AG09309 (cell line): ENCODE measurements around the gene CTDSPL.

ENCODE experiments used
- DNase-seq: peaks from one replicate; pipeline ENCODE4 v3.0.0-alpha.2; 2010; ENCODE audit warnings: low read depth
- H3K4me3 ChIP-seq: 2 replicates; pipeline ENCODE4 v1.5.1; 2011; ENCODE audit warnings: mild to moderate bottlenecking, low read depth, low read length, moderate library complexity; ENCODE audit not compliant: control insufficient read depth
- CTCF ChIP-seq: IDR thresholded peaks from 2 replicates; pipeline ENCODE4 v1.5.1; 2011; ENCODE audit warnings: mild to moderate bottlenecking, low read depth, low read length, inconsistent platforms; ENCODE audit not compliant: insufficient read depth, control insufficient read depth; ENCODE audit errors: missing control alignments

The CTDSPL gene

GRCh38 chr3:37871858-37872257 is 10.2 kb downstream of the CTDSPL start:
- no peak for DNase-seq
- H3K4me3 ChIP-seq, result no peak overlapping the region
- TF ChIP-seq CTCF, result no peak

GRCh38 chr3:37872413-37873160 is 10.9 kb downstream of the CTDSPL start:
- TF ChIP-seq CTCF, result no peak
- no peak overlapping the region for H3K4me3 ChIP-seq
- DNase-seq, result no peak

- TF ChIP-seq CTCF, result no peak
- H3K4me3 ChIP-seq, result no peak overlapping the region
- no peak for DNase-seq
Measured at GRCh38 chr3:37876279-37876678, 14.6 kb downstream of the CTDSPL start.

GRCh38 chr3:37882711-37883110 is 21.0 kb downstream of the CTDSPL start:
- no peak overlapping the region for H3K4me3 ChIP-seq
- TF ChIP-seq CTCF, result no peak
- DNase-seq, result no peak

GRCh38 chr3:37885814-37886213 is 24.1 kb downstream of the CTDSPL start:
- TF ChIP-seq CTCF, result no peak
- no peak overlapping the region for H3K4me3 ChIP-seq
- DNase-seq, result no peak

- TF ChIP-seq CTCF, result no peak
- no peak overlapping the region for H3K4me3 ChIP-seq
- no peak for DNase-seq
Measured at GRCh38 chr3:37886395-37886794, 24.7 kb downstream of the CTDSPL start.
